ENCODE results near the gene PCDHGC5. TPM values are rescaled to one million over a fixed set of nuclear protein-coding genes. Genes with fewer than 3 reads are reported as not detected.

The PCDHGC5 gene
- total and polyA plus RNA-seq, 2 of the 8 experiments (the other 6 are each of a cell fraction or from before 2014, with no cell fraction given): 0.41 to 1.1 TPM

GRCh38 chr5:141527426-141527825, 38.5 kb downstream of the PCDHGC5 start:
- Histone ChIP-seq H4K91ac (replicated peaks; ENCODE audit: insufficient read length, low read length) (no peak overlapping the region), H4K8ac (ENCODE audit: extremely low read depth, insufficient read depth, low read length) (no peak overlapping the region), H3K4me1 (replicated peaks in 1 of 4; ENCODE audit: control insufficient read depth in 3 of 4, insufficient read depth in 4 of 4, low read length in 3 of 4) (peaks cover 2 to 15% (median 8%) of the 10 kb centered on the region in 4 experiments; a peak in 6 of 7 replicates), H3K27ac (ENCODE audit: low read depth, low read length) (no peak overlapping the region), H3K18ac (ENCODE audit: extremely low read depth, low read length) (no peak overlapping the region), H3K36me3 (ENCODE audit: control insufficient read depth in 2 of 4, insufficient read depth in 4 of 4, low read length in 3 of 4) (peaks cover 23 to 43% (median 32%) of the 10 kb centered on the region in 4 experiments), H3K56ac (replicated peaks; ENCODE audit: insufficient read length, low read depth, low read length) (no peak overlapping the region), H2BK15ac (ENCODE audit: low read length) (no peak overlapping the region), H2BK5ac (ENCODE audit: low read depth, low read length) (no peak overlapping the region), H4K20me1 (replicated peaks in 1 of 2; ENCODE audit: control insufficient read depth in 1 of 2, insufficient read depth in 2 of 2, low read length in 2 of 2) (no peaks in the 10 kb centered on the region), H2AK5ac (ENCODE audit: low read depth, low read length) (no peak overlapping the region), H4K5ac (ENCODE audit: insufficient read length, low read depth, low read length) (no peak overlapping the region), H3K79me1 (ENCODE audit: low read depth, low read length) (no peaks in the 10 kb centered on the region), H3K4ac (replicated peaks; ENCODE audit: insufficient read length, low read depth, low read length) (no peak overlapping the region), H3K9ac (replicated peaks in 1 of 4; ENCODE audit: extremely low read depth in 1 of 4, low read depth in 3 of 4, low read length in 3 of 4) (no peak overlapping the region), H3K14ac (ENCODE audit: insufficient read length) (no peak overlapping the region), H3K23ac (ENCODE audit: insufficient read length) (no peak overlapping the region), H2BK12ac (ENCODE audit: low read depth, low read length) (no peak overlapping the region), H3K4me2 (ENCODE audit: insufficient read depth in 1 of 2, low read depth in 2 of 2, low read length in 2 of 2) (no peak overlapping the region), H3K79me2 (ENCODE audit: control insufficient read depth in 1 of 2, insufficient read depth in 2 of 2, low read length in 2 of 2) (no peaks in the 10 kb centered on the region), H3K27me3 (replicated peaks in 1 of 4; ENCODE audit: control insufficient read depth in 3 of 4, extremely low read depth in 1 of 4, insufficient read depth in 3 of 4, low read length in 3 of 4) (no peaks in the 10 kb centered on the region), H2BK20ac (ENCODE audit: low read length) (no peak overlapping the region), H2BK120ac (replicated peaks; ENCODE audit: low read depth, low read length) (no peak overlapping the region), H3K4me3 (ENCODE audit: extremely low read depth in 1 of 4, insufficient read depth in 2 of 4, low read depth in 3 of 4, low read length in 4 of 4) (no peak overlapping the region), H3K23me2 (ENCODE audit: low read depth, low read length) (no peaks in the 10 kb centered on the region), H2AFZ (ENCODE audit: low read length) (no peak overlapping the region), H3K9me3 (ENCODE audit: insufficient read depth in 2 of 2, low read depth in 1 of 2, low read length in 1 of 2) (no peaks in the 10 kb centered on the region)
- no peak for FAIRE-seq
- ChIA-PET CTCF (ENCODE audit: partially characterized antibody) (interaction anchor here (0.7 to 50.9 kb wide), 9 partner anchors 8 to 310 kb away, joined by 3 to 1236 read pairs (median 4); partner anchors contain the start of genes PCDHB15, PCDHGA10, PCDHGA11 and PCDHGA9), POLR2A (ENCODE audit: partially characterized antibody) (interaction anchor here (0.6 kb wide), 1 partner anchor 31 kb away, joined by 3 read pairs; no protein-coding TSS in a partner anchor)
- WGBS, 2 experiments (ENCODE audit: extremely low coverage in 1 of 2, insufficient coverage in 1 of 2, insufficient read length in 1 of 2, insufficient replicate concordance in 2 of 2, low coverage in 1 of 2, low lambda C conversion rate in 2 of 2, missing lambda C conversion rate in 1 of 2): 53% methylated on average over 1 of the region's 1 CpG; no CpG with 5 or more reads in 1 of the 2 experiments
- DNase-seq (ENCODE audit: low read depth in 1 of 2, low spot score in 2 of 2): no peak
- no peak for TF ChIP-seq KDM4A (IDR thresholded peaks at IDR 0.05; ENCODE audit: low read depth, low read length, severe bottlenecking)
- TF ChIP-seq E2F6 (IDR thresholded peaks at IDR 0.05): no peak
- TF ChIP-seq YY1 (IDR thresholded peaks at IDR 0.05; ENCODE audit: low read depth, low read length): no peak
- no peak for TF ChIP-seq CTBP2 (IDR thresholded peaks at IDR 0.05; ENCODE audit: borderline replicate concordance, insufficient read depth, insufficient read length, low read length)
- no peak for TF ChIP-seq RNF2 (IDR thresholded peaks at IDR 0.05; ENCODE audit: borderline replicate concordance, low read depth, low read length, missing control alignments, poor library complexity, severe bottlenecking)
- no peak for TF ChIP-seq GTF2F1 (IDR thresholded peaks at IDR 0.05; ENCODE audit: borderline replicate concordance, low read depth, low read length)

All from H1 (cell line).